Activated CD4-positive, CD25-positive, alpha-beta regulatory T cell treated with anti-CD3 and anti-CD28 coated beads, Interleukin-2, amount 50 U/mL, for 24 hours (primary cell): Measurements from ENCODE around the gene DIP2C.
"Not testable (repeated sequence)": the region's sequence is repeated elsewhere in the genome, so short reads cannot be mapped to it uniquely, and the experiment has no call there.

Experiments
- ATAC-seq, 2 donors: fragments of 150-1000 bp; cut with Tn5 transposase; one replicate each; pipeline ENCODE4 v1.10.0; 2021; ENCODE audit warnings: mild to moderate bottlenecking in 1 of 2, moderate library complexity in 1 of 2

The DIP2C gene

DNA sequence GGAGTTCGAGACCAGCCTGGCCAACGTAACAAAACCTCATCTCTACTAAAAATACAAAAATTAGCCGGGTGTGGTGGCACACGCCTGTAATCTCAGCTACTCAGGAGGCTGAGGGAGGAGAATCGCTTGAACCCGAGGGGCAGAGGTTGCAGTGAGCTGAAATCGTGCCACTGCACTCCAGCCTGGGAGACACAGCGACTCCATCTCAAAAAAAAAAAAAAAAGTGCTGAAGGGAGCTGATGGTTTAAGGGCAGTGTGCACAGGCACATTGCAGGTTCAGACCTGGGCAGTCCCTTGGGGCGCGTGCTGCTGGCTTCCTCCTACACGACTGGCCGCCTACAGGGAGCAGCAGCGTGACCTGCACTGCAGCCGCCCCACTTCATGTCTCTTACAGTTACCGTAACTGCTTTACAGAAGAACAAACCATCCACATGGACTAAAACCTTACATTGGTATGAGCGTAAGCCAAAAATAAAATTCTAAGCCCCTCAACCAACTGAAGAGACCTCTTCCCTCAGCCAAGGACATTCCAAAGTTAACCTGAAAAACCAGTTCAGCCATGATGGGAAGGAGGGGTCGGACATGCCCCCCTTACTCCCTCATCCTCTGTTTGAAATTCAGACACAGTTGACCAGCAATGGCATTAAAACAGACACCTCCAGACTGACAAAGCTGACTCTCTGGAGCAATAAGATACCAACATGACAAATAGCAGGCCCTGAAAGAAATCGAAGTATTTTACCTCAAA, 292.0 kb downstream of the DIP2C start:
- no peak for ATAC-seq

DNA sequence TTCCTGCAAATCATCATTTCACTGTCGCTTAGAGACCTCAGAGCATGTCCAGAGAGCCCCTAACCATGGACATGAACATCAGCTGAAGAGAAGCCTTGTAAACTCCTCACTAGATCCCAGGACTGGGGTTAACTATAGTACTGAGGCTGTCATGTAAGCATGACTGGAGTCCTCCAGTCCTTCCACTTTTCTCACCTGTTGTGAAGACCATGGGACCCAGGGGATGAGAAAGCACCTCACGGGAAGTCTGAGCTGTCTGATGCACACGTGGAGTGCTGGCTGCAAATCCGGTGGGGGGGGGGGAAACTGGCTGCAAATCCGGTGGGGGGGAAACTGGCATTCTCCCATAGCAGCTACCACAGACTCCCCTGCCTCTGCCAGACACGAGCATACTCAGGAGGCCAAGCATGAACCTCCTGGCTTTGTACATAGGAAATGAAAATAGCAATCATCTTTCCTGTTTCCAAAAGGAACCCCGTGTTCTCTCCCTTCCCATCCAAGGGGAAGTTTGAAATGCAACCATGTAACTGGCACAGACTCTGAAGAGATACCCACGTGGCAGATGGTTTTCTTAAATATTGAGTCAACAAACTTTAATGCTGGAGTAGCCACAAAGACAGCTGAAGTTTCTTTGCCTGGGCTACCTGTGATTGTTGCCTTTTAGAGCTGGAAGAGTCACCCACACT, 292.8 kb downstream of the DIP2C start:
- no peak for ATAC-seq

DNA sequence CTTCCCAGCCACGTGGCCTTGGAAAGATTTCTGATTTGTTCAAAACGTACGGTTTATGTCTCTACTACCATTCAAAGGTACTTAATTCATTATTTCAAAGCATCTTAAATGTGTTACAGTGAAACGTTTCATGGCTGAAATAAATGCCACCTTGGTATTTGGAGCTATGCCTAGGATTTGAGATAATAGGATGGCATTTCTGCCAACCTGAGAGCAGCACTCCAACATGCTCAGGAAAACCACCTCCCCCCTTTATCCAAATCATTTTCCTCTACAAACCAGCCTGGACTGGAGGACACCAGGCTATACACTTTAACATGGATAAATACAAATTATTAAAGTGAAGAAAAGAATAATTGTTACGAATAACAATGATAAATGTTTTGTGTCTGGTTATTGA, 293.4 kb downstream of the DIP2C start:
- ATAC-seq = no peak

DNA sequence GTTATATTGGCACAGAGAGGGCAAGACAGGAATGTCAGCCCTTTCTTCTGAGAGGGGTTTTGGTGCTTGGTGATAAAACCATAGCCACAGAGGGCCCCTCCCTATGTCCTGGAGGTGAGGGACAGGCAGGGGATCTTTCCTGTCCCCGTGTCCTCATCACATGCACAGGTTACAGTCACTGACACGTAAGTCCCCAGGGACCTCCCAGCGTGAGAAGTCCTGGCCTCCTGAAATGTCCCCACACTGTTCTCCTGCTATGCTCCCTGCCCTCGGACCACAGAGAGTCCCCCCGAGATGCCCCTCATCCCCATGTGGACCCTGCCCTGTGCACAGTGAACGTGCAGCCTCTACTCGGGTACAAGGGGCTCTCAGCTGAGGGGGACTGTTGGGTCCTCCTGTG, 293.8 kb downstream of the DIP2C start:
- ATAC-seq = no peak

DNA sequence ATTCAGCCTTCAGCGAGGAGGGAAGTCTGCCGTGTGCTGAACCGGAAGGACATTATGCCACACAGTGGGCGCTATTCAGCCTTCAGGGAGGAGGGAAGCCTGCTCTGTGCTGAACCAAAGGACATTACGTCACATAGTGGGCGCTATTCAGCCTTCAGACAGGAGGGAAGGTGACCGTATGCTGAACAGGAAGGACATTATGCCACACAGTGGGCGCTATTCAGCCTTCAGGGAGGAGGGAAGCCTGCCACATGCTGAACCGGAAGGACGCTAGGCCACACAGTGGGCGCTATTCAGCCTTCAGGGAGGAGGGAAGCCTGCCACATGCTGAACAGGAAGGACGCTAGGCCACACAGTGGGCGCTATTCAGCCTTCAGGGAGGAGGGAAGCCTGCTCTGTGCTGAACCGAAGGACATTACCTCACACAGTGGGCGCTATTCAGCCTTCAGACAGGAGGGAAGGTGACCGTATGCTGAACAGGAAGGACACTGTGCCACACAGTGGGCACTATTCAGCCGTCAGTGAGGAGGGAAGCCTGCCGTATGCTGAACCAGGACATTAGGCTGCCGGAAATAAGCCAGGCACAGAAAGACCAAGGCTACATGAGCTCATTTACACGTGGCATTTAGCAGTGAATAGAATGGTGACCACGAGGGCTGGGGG, 294.9 kb downstream of the DIP2C start:
- ATAC-seq = not testable (repeated sequence)

DNA sequence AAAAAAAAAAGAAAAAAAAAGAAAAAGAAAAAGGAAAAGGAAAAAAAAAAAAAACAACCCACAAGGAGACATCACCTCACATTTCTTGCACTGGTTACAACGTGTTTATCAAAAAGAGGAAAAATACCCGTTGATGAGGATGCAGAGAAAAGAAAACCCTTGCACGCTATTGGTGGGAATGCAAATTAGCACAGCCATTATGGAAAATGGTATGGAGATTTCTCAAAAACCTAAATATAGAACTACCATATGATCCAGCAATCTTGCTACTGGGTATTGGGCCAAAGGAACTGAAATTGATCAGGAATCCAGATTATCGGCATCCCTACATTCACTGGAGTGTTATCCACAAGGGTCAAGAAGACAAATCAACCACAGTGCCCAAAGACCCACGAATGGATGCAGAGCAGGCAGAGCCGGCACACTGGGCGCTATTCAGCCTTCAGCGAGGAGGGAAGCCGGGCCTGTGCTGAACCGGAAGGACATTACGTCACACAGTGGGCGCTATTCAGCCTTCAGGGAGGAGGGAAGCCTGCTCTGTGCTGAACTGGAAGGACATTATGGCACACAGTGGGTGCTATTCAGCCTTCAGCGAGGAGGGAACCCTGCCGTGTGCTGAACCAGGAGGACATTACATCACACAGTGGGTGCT, 295.6 kb downstream of the DIP2C start:
- ATAC-seq = no peak

DNA sequence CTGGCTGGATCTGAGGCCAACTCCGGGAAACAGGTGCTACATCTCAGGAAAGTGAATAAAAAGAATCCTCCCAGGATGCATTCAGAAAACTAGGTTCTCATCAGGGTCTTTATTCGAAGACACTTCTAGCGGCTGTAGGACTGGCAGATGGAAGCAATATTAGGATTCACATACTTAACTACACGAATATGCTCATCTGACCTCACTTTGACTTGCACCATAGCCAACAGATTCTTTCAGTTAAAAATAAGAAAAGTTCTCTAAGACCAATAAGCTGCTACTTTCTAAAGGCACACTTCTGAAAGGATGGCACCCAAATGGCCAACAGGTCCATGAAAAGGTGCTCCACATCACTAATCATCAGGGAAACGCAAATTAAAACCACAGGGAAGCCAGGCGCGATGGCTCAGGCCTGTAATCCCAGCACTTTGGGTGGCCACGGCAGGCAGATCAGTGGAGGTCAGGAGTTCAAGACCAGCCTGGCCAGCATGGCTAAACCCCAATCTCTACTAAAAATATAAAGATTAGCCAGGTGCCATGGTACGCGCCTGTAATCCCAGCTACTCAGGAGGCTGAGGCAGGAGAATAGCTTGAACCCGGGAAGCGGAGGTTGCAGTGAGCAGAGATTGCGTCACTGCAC, 296.2 kb downstream of the DIP2C start:
- no peak for ATAC-seq

DNA sequence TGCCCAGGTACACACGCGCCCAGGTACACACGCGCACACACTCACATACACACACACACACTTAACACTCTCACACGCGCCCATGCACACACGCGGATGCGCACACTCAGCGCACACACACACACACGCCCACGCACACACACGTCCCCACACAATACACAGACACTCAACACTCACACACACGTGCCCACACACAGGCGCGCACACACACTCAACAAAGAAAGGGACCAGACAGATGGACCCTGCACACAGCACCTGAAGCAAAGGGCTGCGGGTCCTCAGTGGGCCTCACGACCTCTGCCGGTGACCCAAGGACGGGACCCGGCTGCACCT, 296.8 kb downstream of the DIP2C start:
- ATAC-seq = no peak

DNA sequence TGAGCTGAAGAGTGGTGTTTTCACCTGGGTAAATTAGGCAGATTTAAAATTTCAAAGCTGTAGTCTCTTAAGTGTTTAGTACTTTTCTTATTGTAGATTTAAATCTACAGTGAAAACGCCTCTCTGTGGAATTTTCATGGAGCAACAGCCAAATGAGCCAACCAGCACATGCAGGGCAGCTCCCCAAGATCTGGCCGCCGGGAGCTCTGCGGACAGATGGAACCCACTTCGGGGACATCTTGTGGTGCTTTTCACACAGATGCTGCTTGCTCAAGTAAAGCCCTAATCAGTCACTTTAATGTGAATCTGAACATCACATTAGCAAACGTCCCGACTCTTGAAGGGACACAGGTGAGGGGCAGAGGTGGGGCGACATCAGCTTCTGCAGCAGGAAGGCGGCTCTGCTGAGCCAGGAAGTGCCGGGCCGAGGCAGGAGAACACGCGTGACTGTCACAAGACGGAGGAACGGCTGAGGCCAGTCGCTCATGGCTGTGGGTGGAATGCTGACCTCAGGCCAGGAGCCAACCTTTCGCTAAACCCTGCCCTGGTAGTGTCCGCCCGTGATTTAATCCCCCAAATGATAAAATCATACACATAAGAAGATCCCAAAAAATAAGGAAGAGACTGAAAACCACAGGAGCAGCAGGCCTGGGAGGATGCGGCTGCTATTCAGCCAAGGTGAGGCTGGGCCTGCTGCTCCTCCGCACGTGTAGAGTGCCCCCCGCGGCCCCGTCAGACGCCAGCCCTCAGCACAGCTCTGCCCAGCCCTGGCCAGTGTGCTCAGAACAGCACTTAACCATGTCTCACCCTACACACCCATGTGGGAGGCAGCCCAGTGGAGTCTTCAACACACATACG, 297.4 kb downstream of the DIP2C start:
- ATAC-seq = no peak

DNA sequence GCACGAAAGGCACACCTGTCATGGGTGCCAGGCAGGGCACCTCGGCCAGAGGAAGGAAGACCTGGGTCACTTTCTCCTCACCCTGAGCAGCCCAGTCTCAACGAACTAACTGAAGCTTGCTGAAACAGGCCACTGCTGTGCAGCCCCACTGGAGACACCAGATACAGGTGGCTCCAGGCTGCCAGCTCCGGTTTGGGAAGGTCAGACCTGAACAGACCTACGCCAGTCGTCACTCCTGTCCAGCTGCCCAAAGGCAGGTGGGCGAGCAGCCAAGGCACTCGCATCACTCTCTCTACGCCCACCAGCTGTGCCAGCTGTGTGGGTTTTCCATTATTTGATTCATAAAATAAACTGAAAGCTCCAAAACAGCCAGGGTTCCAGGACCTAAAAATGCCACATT, 298.2 kb downstream of the DIP2C start:
- no peak for ATAC-seq

DNA sequence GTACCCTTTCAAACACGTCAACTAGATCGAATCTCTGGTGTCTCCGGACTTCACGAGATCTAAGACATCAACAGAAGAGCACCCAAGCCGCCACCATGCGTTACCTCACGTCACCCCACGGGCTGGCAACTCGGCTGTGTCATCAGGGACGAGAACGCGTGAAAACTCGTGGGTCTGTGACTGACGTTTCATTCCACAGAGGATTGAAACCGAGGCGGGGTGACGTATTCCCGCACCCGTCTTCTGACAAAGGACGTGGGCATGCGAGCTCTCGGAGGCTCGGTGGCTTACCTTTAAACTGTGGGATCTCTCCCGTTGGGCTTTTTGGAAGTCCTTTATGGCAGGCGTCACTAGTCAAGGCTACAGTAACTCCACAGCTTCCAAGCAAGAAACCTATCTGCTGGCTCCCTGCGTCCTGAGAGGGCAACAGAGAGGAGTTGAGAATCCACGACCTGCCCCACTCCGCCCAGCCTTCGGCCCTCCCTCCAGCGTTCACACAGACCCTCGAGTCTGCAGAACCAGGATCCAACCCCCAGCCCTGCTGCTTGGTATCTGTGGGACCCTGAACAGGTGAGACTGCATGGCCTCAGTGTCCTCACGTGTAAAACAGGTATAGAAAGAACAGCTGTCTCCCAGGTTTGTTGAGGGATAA, 298.9 kb downstream of the DIP2C start:
- no peak for ATAC-seq

DNA sequence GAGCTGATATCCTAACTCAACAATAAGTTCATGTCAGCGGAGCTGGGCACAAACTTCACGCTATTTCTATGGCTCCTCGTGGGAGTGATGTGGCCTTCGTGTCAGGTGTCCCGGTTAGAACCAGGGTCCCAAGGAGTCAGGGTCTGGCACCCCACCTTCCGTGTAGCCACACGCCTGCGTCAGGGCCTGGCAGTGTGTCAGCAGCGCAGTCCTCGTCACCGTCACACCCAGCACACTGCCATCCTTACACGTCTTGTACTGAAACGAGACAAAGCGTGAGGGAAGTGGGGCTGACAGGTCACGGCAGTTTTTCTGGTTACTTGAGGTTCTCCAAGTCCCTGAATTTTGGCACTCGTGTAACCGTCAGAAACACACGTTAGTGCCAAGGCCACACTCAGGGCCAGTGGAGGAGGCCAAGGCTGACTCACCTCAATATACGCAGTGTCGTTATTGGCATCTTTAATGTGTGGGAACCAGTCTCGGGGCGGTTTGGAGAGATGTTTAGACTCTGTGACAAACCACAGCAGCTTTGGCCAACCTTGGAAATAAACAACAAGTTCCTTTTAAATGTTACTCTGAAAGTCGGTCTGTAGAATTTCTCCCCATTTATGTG, 299.5 kb downstream of the DIP2C start:
- ATAC-seq = no peak

DNA sequence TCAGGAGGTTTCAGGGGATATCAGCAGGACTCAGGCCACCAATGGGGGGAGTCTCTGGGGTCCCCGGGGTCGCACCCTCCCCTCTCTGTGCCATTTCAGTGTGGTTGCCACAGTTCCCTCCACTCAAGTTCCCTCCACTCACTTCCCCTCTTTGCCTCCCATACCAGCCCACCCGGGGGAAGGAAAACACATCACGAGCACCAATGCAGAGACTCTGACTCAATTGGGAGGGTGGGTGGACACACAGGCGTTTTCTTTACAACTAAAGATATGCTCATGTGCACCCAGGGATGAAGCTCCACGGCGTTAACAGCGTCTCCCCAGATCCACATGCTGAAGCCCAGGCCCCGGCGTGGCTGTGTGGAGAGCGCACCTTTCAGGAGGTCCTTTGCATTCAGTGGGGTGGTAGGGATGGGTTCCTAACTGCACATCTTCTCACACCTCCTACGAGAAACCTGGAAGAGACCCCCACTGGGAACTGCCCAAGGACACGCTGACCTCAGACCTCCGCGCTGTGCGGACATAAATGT, 300.1 kb downstream of the DIP2C start:
- ATAC-seq = no peak

DNA sequence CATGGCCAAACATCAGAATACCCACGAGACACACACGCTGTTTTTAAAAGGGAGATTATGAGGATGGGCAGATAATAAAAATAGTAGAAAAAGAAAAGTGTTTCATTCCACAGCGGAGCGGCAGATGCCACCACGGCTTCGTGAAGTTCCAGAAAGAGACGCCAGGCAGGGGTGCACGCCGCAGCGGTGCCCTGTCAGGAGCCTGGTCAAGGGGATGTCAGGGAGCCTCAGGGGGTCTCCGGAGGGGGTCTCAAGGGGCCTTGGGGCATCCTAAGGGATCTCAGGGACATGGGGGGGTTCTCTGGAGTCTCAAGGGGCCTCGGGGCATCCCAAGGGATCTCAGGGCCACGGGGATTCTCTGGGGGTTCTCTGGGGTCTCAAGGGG, 300.8 kb downstream of the DIP2C start:
- ATAC-seq = no peak

DNA sequence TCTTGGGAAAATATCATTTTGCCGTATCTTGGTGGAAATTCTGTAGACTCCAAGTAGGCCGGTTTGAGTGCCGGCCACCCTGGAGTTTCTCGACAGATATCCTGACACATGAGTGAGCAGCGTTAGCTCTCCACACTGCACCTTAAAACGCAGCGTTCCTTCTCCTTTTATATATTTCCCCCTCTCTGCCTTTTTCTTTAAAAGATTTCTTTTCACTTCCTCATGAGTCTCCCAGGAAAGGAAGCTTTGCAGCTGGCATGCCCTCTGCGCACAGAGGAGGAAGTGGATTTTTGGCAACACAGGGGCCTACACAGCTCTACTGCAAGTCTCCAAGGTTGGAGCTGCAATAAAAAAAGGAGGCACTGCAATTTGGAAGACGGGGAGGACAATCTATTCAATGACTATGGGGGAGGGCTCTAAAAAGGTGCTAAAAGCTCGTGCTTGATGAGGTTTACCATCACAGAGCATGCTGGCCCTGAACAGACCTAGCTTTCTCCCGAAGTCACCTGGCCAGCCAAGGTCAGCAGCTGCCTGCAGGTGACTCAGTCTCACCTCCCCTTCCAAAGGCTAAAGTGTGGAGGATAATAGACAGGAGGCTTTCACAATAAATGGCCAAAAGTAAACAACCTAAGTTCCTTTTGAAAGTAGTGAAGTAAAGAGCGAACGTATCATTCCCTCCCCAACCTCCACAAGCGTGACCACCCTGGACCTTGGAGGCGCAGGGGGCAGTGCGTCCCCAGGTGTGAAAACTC, 301.4 kb downstream of the DIP2C start:
- ATAC-seq = no peak

DNA sequence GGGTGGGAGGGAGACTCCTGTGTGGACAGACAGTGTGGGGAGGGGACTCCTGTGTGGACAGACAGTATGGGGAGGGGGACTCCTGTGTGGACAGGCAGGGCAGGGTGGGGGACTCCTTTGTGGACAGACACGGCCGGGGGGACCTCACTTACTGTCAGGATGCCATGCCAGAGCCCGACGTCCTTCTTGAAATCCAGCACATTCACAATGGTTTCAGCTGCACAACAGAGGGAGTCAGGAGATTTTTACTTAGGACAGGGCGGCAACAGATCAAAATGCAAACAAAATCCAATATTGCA, 301.9 kb downstream of the DIP2C start:
- no peak for ATAC-seq

DNA sequence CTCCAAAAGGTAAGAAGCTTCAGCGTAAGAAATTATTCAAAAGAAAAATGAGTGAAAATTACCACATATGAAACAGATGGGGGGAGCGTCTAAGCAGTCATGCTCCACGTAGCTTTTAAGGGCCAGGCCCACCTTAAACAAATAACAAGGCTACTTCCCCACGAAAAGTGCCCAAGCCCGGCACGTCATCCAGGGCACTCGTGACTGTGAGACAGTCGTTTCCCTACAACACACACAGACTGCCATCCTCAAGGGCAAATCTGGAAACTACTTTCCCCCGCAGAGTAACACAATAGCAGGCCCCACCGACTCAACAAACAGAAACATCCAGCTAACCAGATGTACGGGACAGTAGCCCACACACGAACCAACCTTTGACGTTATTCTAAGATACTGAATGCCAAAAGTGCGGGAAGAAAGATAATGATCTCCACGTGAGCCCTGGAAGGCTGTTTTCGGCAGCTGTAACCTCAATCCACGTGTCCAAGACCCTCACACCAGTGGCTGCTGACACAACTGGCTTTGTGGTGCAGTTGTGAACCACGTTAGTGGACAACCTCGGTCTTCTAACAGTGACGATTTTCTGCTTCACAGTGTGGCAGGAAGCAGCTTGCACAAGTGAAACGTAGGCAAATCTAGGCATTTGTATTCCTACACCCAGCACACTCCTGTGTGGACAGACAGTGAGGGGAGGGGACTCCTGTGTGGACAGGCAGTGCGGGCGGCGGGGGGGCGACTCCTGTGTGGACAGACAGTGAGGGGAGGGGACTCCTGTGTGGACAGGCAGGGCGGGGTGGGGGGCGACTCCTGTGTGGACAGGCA, 302.5 kb downstream of the DIP2C start:
- ATAC-seq = no peak

DNA sequence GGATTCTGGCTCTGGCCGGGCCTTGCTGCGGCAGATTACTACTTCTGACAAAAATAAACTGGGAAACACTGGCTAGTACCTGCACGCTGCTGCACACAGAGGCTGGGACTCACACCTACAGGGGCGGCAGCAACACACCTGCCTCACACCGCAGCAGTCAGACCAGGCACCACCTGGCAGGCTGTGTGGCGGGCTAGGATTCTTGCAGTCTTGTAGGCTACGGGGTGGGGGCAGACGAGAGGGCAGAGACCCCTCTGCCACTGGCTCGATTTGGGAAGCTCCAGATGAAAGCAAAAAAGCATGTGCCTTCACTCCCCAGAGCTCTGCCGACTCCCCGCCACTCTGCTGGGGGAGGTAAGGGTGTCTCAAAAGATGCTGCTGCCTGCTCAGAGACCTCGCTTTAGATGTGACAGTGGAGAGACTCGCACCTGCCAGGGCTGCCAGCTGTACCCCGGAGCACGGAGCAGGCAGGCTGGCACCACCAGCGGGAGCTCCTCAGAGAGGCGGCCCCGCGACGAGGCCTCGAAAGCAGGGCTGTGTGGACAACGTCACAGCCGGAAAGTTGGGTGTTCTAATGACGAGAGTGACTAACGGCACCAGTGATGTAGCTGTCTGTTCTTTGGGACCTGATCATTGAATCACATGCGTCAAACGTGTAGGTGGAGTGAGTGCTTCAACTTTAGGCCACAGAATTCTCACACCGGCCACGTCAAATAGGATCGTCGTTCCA, 303.7 kb downstream of the DIP2C start:
- no peak for ATAC-seq
